GM23338 (cell line): ENCODE data around the gene SLC2A13.

ENCODE experiments used
- CTCF ChIP-seq, 2 experiments: fragments of 200-600 bp in 1 of 2; sonication (generic) in 1 of 2; conservative IDR thresholded peaks; 2 replicates each; pipeline versions ENCODE4 v1.5.1 to v1.6.1; 2016 to 2017; ENCODE audit warnings: antibody characterized with exemption in 2 of 2, low read depth in 2 of 2, mild to moderate bottlenecking in 2 of 2, moderate library complexity in 1 of 2
- EZH2 ChIP-seq: fragments of 200-600 bp; sonication (generic); IDR thresholded peaks from one replicate; pipeline ENCODE4 v1.8.0; 2017; ENCODE audit warnings: antibody characterized with exemption, mild to moderate bottlenecking, low read depth; ENCODE audit not compliant: unreplicated experiment
- JUNB ChIP-seq: IDR thresholded peaks from one replicate; pipeline ENCODE4 v1.6.1; 2016; ENCODE audit warnings: antibody characterized with exemption; ENCODE audit not compliant: unreplicated experiment
- POLR2AphosphoS5 ChIP-seq: IDR thresholded peaks from 2 replicates; pipeline ENCODE4 v1.6.1; 2016; ENCODE audit warnings: antibody characterized with exemption, low read depth

DNA sequence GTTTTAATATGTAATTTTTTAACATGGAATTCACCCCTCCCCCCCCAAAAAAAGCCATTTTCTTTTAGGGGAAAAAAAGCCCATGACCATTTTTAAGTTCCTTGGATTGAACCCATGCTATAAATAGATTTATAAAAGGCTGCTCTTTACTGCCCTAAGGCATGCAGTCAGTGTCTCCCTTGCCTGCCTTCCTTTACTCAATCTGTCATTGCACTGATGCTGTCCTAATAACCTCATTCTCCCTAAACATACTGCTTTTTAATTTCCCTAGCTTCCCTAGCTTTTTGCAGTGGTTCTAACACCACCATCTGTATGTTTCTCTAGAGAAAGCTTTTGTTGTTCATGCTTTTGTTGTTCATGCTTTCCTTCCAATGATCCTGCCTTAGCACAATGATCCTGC lies 83.0 kb downstream of the SLC2A13 start:
- no peak for TF ChIP-seq CTCF (conservative IDR thresholded peaks at IDR 0.05; ENCODE audit: low read depth in 2 of 2)
- TF ChIP-seq POLR2AphosphoS5, result no peak
- TF ChIP-seq EZH2, result no peak
- no peak for TF ChIP-seq JUNB
